Natural killer cell (primary cell): Measurements from ENCODE around the gene DTNB. TPM values are rescaled to one million over a fixed set of nuclear protein-coding genes. Genes with fewer than 3 reads are reported as not detected.
"Not testable (repeated sequence)": the region's sequence is repeated elsewhere in the genome, so short reads cannot be mapped to it uniquely, and the experiment has no call there.

Source experiments
- ATAC-seq, 3 donors: fragments of 150-1000 bp in 2 of 3; fragments of 200-7000 bp in 1 of 3; cut with Tn5 transposase; 1 replicate in 1 of 3; 2 replicates in 2 of 3; pipeline ENCODE4 v1.10.0; 2021; ENCODE audit warnings: mild to moderate bottlenecking in 2 of 3, moderate library complexity in 2 of 3
- DNase-seq, 2 donors: peaks; one replicate each; pipeline versions ENCODE4 v3.0.0 to v3.0.0-alpha.2; 2013 to 2021; ENCODE audit warnings: mixed read lengths in 1 of 2
- H3K27ac ChIP-seq: one replicate; pipeline ENCODE4 v1.5.1; 2013; ENCODE audit warnings: mild to moderate bottlenecking, low read length
- H3K27me3 ChIP-seq: one replicate; pipeline ENCODE4 v1.6.1; 2013; ENCODE audit warnings: low read length; ENCODE audit not compliant: control insufficient read depth, insufficient read depth
- H3K36me3 ChIP-seq: one replicate; pipeline ENCODE4 v1.6.1; 2013; ENCODE audit warnings: low read length; ENCODE audit not compliant: control insufficient read depth, insufficient read depth
- H3K4me1 ChIP-seq: one replicate; pipeline ENCODE4 v1.6.1; 2013; ENCODE audit warnings: low read length; ENCODE audit not compliant: control insufficient read depth, insufficient read depth
- H3K4me3 ChIP-seq: one replicate; pipeline ENCODE4 v1.5.1; 2013; ENCODE audit warnings: low read length
- H3K9me3 ChIP-seq: one replicate; pipeline ENCODE4 v1.6.1; 2013; ENCODE audit warnings: low read length; ENCODE audit not compliant: control insufficient read depth, insufficient read depth
- H3K27ac Mint-ChIP-seq, 2 donors: one replicate each; pipeline ENCODE4 v1.8.0; 2022; ENCODE audit warnings: mild to moderate bottlenecking in 2 of 2, mixed read lengths in 2 of 2, moderate library complexity in 1 of 2
- H3K27me3 Mint-ChIP-seq, 2 donors: one replicate each; pipeline ENCODE4 v1.8.0; 2022; ENCODE audit warnings: low read depth in 2 of 2, mixed read lengths in 2 of 2
- H3K36me3 Mint-ChIP-seq: one replicate; pipeline ENCODE4 v1.8.0; 2022; ENCODE audit warnings: mixed read lengths
- H3K4me1 Mint-ChIP-seq, 2 donors: one replicate each; pipeline ENCODE4 v1.8.0; 2022; ENCODE audit warnings: mixed read lengths in 2 of 2
- H3K4me3 Mint-ChIP-seq: one replicate; pipeline ENCODE4 v1.8.0; 2022; ENCODE audit warnings: mild to moderate bottlenecking, moderate library complexity, mixed read lengths
- H3K9me3 Mint-ChIP-seq, 2 donors: one replicate each; pipeline ENCODE4 v1.8.0; 2022; ENCODE audit warnings: mixed read lengths in 2 of 2
- WGBS: methylation state at CpG from one replicate; pipeline ENCODE4 v1.1.7; 2013; ENCODE audit warnings: missing lambda C conversion rate; ENCODE audit not compliant: insufficient coverage; 5-methylcytosine and 5-hydroxymethylcytosine counted together
- intact Hi-C: fragments of 100-400 bp; cut with micrococcal nuclease; formaldehyde crosslinking; loops from one replicate; pipeline ENCODE4 v1.14.2; 2022
- total RNA-seq, 4 donors: library from RNA; stranded (reverse); fragments of 120-200 nt in 1 of 4; gene quantifications; one replicate each; pipeline versions ENCODE4 v1.2.3 to v1.2.4, GENCODE V29; 2013 to 2022
- TF ChIP-seq, protein P1 (sequence below): fragments of 200-600 bp; IDR thresholded peaks from one replicate; pipeline ENCODE4 v1.8.0; 2022; ENCODE audit warnings: antibody characterized with exemption

DTNB gene
- total RNA-seq, 3 donors from 2014 or later (not counting 1 experiment from before 2014, with no cell fraction given), result 20.8 to 33.7 (median 23.6) TPM

DNA sequence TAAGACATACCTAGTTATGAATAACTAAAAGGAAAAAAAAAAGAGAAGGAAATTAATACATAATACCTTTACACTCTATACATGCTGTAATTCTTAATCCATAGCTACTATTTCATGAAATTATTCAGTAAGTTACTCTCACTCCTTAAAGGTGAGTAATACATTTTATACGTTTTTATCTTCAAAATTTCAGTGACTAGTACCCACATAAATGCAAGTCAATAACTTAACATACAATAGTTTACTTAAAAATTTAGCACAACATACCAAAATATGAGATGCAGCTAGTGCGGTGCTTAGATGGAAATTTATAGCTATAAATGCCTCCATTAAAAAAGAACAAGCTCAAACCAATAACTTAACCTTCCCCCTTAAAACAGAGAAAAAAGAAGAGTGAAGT lies 36.0 kb upstream of the DTNB start:
- WGBS, result no CpG with 5 or more reads among the region's 2 CpGs
- Mint-ChIP-seq H3K4me1 (peaks cover 12 to 14% of the 10 kb centered on the region in 2 donors), H3K9me3 (no peaks in the 10 kb centered on the region)

GRCh38 chr2:25707927-25708590 lies 34.7 kb upstream of the DTNB start:
- WGBS, result 80% methylated on average over 5 of the region's 5 CpGs
- Mint-ChIP-seq H3K9me3 (no peaks in the 10 kb centered on the region), H3K4me1 (peaks cover 12 to 14% of the 10 kb centered on the region in 2 donors), H3K36me3 (no peaks in the 10 kb centered on the region), H3K27ac (no peak overlapping the region), H3K27me3 (peaks cover 5 to 7% of the 10 kb centered on the region in 2 donors), H3K4me3 (no peak overlapping the region)
- ATAC-seq (no peak), DNase-seq (no peak)
- Histone ChIP-seq H3K27ac (no peak overlapping the region), H3K4me3 (no peak overlapping the region), H3K36me3 (no peaks in the 10 kb centered on the region), H3K9me3 (no peaks in the 10 kb centered on the region), H3K27me3 (peaks cover 3% of the 10 kb centered on the region), H3K4me1 (no peaks in the 10 kb centered on the region)
- intact Hi-C loops, result no loop called here
- TF ChIP-seq, protein P1, sequence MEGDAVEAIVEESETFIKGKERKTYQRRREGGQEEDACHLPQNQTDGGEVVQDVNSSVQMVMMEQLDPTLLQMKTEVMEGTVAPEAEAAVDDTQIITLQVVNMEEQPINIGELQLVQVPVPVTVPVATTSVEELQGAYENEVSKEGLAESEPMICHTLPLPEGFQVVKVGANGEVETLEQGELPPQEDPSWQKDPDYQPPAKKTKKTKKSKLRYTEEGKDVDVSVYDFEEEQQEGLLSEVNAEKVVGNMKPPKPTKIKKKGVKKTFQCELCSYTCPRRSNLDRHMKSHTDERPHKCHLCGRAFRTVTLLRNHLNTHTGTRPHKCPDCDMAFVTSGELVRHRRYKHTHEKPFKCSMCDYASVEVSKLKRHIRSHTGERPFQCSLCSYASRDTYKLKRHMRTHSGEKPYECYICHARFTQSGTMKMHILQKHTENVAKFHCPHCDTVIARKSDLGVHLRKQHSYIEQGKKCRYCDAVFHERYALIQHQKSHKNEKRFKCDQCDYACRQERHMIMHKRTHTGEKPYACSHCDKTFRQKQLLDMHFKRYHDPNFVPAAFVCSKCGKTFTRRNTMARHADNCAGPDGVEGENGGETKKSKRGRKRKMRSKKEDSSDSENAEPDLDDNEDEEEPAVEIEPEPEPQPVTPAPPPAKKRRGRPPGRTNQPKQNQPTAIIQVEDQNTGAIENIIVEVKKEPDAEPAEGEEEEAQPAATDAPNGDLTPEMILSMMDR, result no peak

More for the DNA sequence above, 36.0 kb upstream of the DTNB start:
- Histone ChIP-seq H3K4me3 (no peak overlapping the region), H3K27me3 (peaks cover 3% of the 10 kb centered on the region), H3K36me3 (no peaks in the 10 kb centered on the region), H3K27ac (no peak overlapping the region), H3K4me1 (no peaks in the 10 kb centered on the region), H3K9me3 (no peaks in the 10 kb centered on the region)
- H3K4me3 Mint-ChIP-seq, result no peak overlapping the region
- intact Hi-C loops, result no loop called here
- no peak for ATAC-seq
- TF ChIP-seq, protein P1, result no peak
- H3K36me3 Mint-ChIP-seq, result no peaks in the 10 kb centered on the region
- no peak overlapping the region for H3K27ac Mint-ChIP-seq
- H3K27me3 Mint-ChIP-seq, result peaks cover 5 to 9% of the 10 kb centered on the region in 2 donors
- DNase-seq, result no peak

GRCh38 chr2:25705575-25705974 lies 32.2 kb upstream of the DTNB start:
- H3K4me3 Mint-ChIP-seq, H3K27me3 ChIP-seq, H3K4me3 ChIP-seq, H3K27me3 Mint-ChIP-seq, H3K4me1 ChIP-seq, H3K36me3 ChIP-seq, H3K27ac Mint-ChIP-seq, H3K9me3 ChIP-seq, H3K9me3 Mint-ChIP-seq, H3K4me1 Mint-ChIP-seq, DNase-seq, H3K36me3 Mint-ChIP-seq, ATAC-seq, intact Hi-C loops, H3K27ac ChIP-seq: not testable (repeated sequence)
- WGBS, result 96% methylated on average over 21 of the region's 33 CpGs

DNA sequence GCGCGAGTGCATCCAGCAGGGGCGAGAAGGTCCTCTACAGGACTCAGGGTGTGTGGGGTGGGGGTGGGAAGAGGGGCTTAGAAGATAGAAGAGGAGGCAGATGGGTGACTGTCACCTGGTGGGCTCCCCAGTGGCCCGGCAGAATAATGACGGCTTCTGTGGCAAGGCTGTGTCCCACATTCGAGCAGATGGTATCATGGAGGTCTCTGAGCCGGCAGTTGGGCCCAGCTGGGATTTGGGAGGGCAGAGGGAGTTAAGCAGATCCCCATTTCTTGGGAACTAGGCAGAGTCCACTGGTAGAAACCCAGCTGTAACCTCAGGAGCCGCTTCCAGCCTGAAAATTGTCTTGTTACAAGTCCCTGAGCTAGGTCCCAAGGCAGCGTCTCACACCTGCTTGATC lies 28.4 kb upstream of the DTNB start:
- TF ChIP-seq, protein P1, result no peak
- Mint-ChIP-seq H3K9me3 (no peaks in the 10 kb centered on the region), H3K4me1 (no peaks in the 10 kb centered on the region), H3K27ac (no peak overlapping the region), H3K36me3 (no peaks in the 10 kb centered on the region), H3K27me3 (no peaks in the 10 kb centered on the region), H3K4me3 (no peak overlapping the region)
- WGBS, result 91% methylated on average over 9 of the region's 9 CpGs
- H3K4me3 ChIP-seq, result no peak overlapping the region
- intact Hi-C loops, result no loop called here
- H3K9me3 ChIP-seq, result no peaks in the 10 kb centered on the region
- no peaks in the 10 kb centered on the region for H3K27me3 ChIP-seq
- DNase-seq, result no peak
- ATAC-seq, result no peak
- H3K27ac ChIP-seq, result no peak overlapping the region
- H3K4me1 ChIP-seq, result no peaks in the 10 kb centered on the region
- no peaks in the 10 kb centered on the region for H3K36me3 ChIP-seq
